ENCODE data around the gene WFDC12.

WFDC12 gene

GRCh38 chr20:45153752-45154151, 29.5 kb upstream of the WFDC12 start:
- H3K79me1 ChIP-seq (replicated peaks; ENCODE audit: low read length, poor library complexity, severe bottlenecking) = no peaks in the 10 kb centered on the region
- H3K4me2 ChIP-seq (ENCODE audit: low read length, poor library complexity, severe bottlenecking) = no peak overlapping the region
- H2BK120ac ChIP-seq (ENCODE audit: low read depth, low read length) = no peak overlapping the region
- 70% methylated on average over 1 of the region's 1 CpG for WGBS
- no peak overlapping the region for H4K91ac ChIP-seq (ENCODE audit: low read length)
- no peak overlapping the region for H4K8ac ChIP-seq (ENCODE audit: low read length)
- H2AK5ac ChIP-seq (ENCODE audit: low read length, severe bottlenecking) = no peak overlapping the region
- peaks cover 33 to 36% of the 10 kb centered on the region in 2 experiments for H3K27me3 ChIP-seq (ENCODE audit: control insufficient read depth in 1 of 2, insufficient read depth in 1 of 2, low read length in 2 of 2)
- no peaks in the 10 kb centered on the region for H3K4me1 ChIP-seq (ENCODE audit: control insufficient read depth, insufficient read depth, low read depth, low read length)
- no peak overlapping the region for H3K23ac ChIP-seq (ENCODE audit: low read length in 2 of 2)
- H3K4me3 ChIP-seq (ENCODE audit: insufficient read depth in 1 of 2, low read depth in 1 of 2, low read length in 2 of 2) = no peak overlapping the region
- no peak overlapping the region for H2BK15ac ChIP-seq (ENCODE audit: low read depth, poor library complexity, severe bottlenecking)
- no peak overlapping the region for H2AFZ ChIP-seq (ENCODE audit: low read depth, low read length)
- H2BK5ac ChIP-seq (ENCODE audit: low read depth, low read length, poor library complexity, severe bottlenecking) = no peak overlapping the region
- H3K18ac ChIP-seq (ENCODE audit: low read depth in 1 of 2, low read length in 2 of 2) = no peak overlapping the region
- no peak overlapping the region for H3K14ac ChIP-seq (ENCODE audit: low read length in 2 of 2)
- no peak overlapping the region for H3K27ac ChIP-seq (ENCODE audit: low read length, poor library complexity, severe bottlenecking)
- H3K9me3 ChIP-seq (ENCODE audit: control insufficient read depth, low read length) = no peaks in the 10 kb centered on the region
- DNase-seq = no peak
- H3K4ac ChIP-seq (ENCODE audit: low read depth in 1 of 2, low read length in 2 of 2) = no peak overlapping the region
- H3K9ac ChIP-seq (ENCODE audit: low read length) = no peak overlapping the region
- no peaks in the 10 kb centered on the region for H3K36me3 ChIP-seq (ENCODE audit: control insufficient read depth in 1 of 2, insufficient read depth in 2 of 2, low read depth in 1 of 2, low read length in 2 of 2)
- H2BK12ac ChIP-seq (ENCODE audit: low read length in 2 of 2) = no peak overlapping the region

GRCh38 chr20:45153147-45153546, 28.9 kb upstream of the WFDC12 start:
- Histone ChIP-seq H3K36me3 (ENCODE audit: control insufficient read depth in 1 of 2, insufficient read depth in 2 of 2, low read depth in 1 of 2, low read length in 2 of 2) (no peaks in the 10 kb centered on the region), H2BK5ac (ENCODE audit: low read depth, low read length, poor library complexity, severe bottlenecking) (no peak overlapping the region), H3K9ac (ENCODE audit: low read length) (no peak overlapping the region), H2AK5ac (ENCODE audit: low read length, severe bottlenecking) (no peak overlapping the region), H3K27ac (ENCODE audit: low read length, poor library complexity, severe bottlenecking) (no peak overlapping the region), H4K8ac (ENCODE audit: low read length) (no peak overlapping the region), H3K9me3 (ENCODE audit: control insufficient read depth, low read length) (no peaks in the 10 kb centered on the region), H3K4me3 (ENCODE audit: insufficient read depth in 1 of 2, low read depth in 1 of 2, low read length in 2 of 2) (no peak overlapping the region), H3K4me2 (ENCODE audit: low read length, poor library complexity, severe bottlenecking) (no peak overlapping the region), H3K23ac (ENCODE audit: low read length in 2 of 2) (no peak overlapping the region), H3K4me1 (ENCODE audit: control insufficient read depth, insufficient read depth, low read depth, low read length) (no peaks in the 10 kb centered on the region), H2AFZ (ENCODE audit: low read depth, low read length) (no peak overlapping the region), H4K91ac (ENCODE audit: low read length) (no peak overlapping the region), H3K14ac (ENCODE audit: low read length in 2 of 2) (no peak overlapping the region), H2BK120ac (ENCODE audit: low read depth, low read length) (no peak overlapping the region), H3K79me1 (replicated peaks; ENCODE audit: low read length, poor library complexity, severe bottlenecking) (no peaks in the 10 kb centered on the region), H2BK12ac (ENCODE audit: low read length in 2 of 2) (no peak overlapping the region), H3K18ac (ENCODE audit: low read depth in 1 of 2, low read length in 2 of 2) (no peak overlapping the region), H3K27me3 (ENCODE audit: control insufficient read depth in 1 of 2, insufficient read depth in 1 of 2, low read length in 2 of 2) (peaks cover 39% of the 10 kb centered on the region in 2 experiments), H2BK15ac (ENCODE audit: low read depth, poor library complexity, severe bottlenecking) (no peak overlapping the region), H3K4ac (ENCODE audit: low read depth in 1 of 2, low read length in 2 of 2) (no peak overlapping the region)
- WGBS = 87% methylated on average over 3 of the region's 3 CpGs
- no peak for DNase-seq

- Histone ChIP-seq H3K23ac (ENCODE audit: low read length in 2 of 2) (no peak overlapping the region), H3K36me3 (ENCODE audit: control insufficient read depth in 1 of 2, insufficient read depth in 2 of 2, low read depth in 1 of 2, low read length in 2 of 2) (no peaks in the 10 kb centered on the region), H4K8ac (ENCODE audit: low read length) (no peak overlapping the region), H3K27me3 (ENCODE audit: control insufficient read depth in 1 of 2, insufficient read depth in 1 of 2, low read length in 2 of 2) (peaks cover 32 to 47% of the 10 kb centered on the region in 2 experiments), H3K27ac (ENCODE audit: low read length, poor library complexity, severe bottlenecking) (no peak overlapping the region), H3K4me3 (ENCODE audit: insufficient read depth in 1 of 2, low read depth in 1 of 2, low read length in 2 of 2) (no peak overlapping the region), H3K79me1 (replicated peaks; ENCODE audit: low read length, poor library complexity, severe bottlenecking) (no peaks in the 10 kb centered on the region), H3K9me3 (ENCODE audit: control insufficient read depth, low read length) (no peaks in the 10 kb centered on the region), H2AK5ac (ENCODE audit: low read length, severe bottlenecking) (no peak overlapping the region), H3K4me2 (ENCODE audit: low read length, poor library complexity, severe bottlenecking) (no peak overlapping the region), H2BK12ac (ENCODE audit: low read length in 2 of 2) (no peak overlapping the region), H3K4me1 (ENCODE audit: control insufficient read depth, insufficient read depth, low read depth, low read length) (no peaks in the 10 kb centered on the region), H2BK5ac (ENCODE audit: low read depth, low read length, poor library complexity, severe bottlenecking) (no peak overlapping the region), H3K14ac (ENCODE audit: low read length in 2 of 2) (no peak overlapping the region), H2AFZ (ENCODE audit: low read depth, low read length) (no peak overlapping the region), H2BK15ac (ENCODE audit: low read depth, poor library complexity, severe bottlenecking) (no peak overlapping the region), H3K4ac (ENCODE audit: low read depth in 1 of 2, low read length in 2 of 2) (no peak overlapping the region), H4K91ac (ENCODE audit: low read length) (no peak overlapping the region), H3K18ac (ENCODE audit: low read depth in 1 of 2, low read length in 2 of 2) (no peak overlapping the region), H3K9ac (ENCODE audit: low read length) (no peak overlapping the region), H2BK120ac (ENCODE audit: low read depth, low read length) (no peak overlapping the region)
- 61% methylated on average over 2 of the region's 2 CpGs for WGBS
- no peak for DNase-seq
Observed at GRCh38 chr20:45152405-45152804, 28.1 kb upstream of the WFDC12 start.

GRCh38 chr20:45149062-45149461, 24.8 kb upstream of the WFDC12 start:
- H3K79me1 ChIP-seq (replicated peaks; ENCODE audit: low read length, poor library complexity, severe bottlenecking) = no peaks in the 10 kb centered on the region
- no peak overlapping the region for H4K91ac ChIP-seq (ENCODE audit: low read length)
- H3K27me3 ChIP-seq (ENCODE audit: control insufficient read depth in 1 of 2, insufficient read depth in 1 of 2, low read length in 2 of 2) = peaks cover 43 to 78% of the 10 kb centered on the region in 2 experiments
- no peak overlapping the region for H3K4ac ChIP-seq (ENCODE audit: low read depth in 1 of 2, low read length in 2 of 2)
- H4K8ac ChIP-seq (ENCODE audit: low read length) = no peak overlapping the region
- H2BK12ac ChIP-seq (ENCODE audit: low read length in 2 of 2) = no peak overlapping the region
- no peak overlapping the region for H2AK5ac ChIP-seq (ENCODE audit: low read length, severe bottlenecking)
- H3K18ac ChIP-seq (ENCODE audit: low read depth in 1 of 2, low read length in 2 of 2) = no peak overlapping the region
- H3K4me2 ChIP-seq (ENCODE audit: low read length, poor library complexity, severe bottlenecking) = no peak overlapping the region
- no peak overlapping the region for H3K23ac ChIP-seq (ENCODE audit: low read length in 2 of 2)
- no peaks in the 10 kb centered on the region for H3K36me3 ChIP-seq (ENCODE audit: control insufficient read depth in 1 of 2, insufficient read depth in 2 of 2, low read depth in 1 of 2, low read length in 2 of 2)
- no peak overlapping the region for H3K9ac ChIP-seq (ENCODE audit: low read length)
- H3K4me1 ChIP-seq (ENCODE audit: control insufficient read depth, insufficient read depth, low read depth, low read length) = no peaks in the 10 kb centered on the region
- H3K27ac ChIP-seq (ENCODE audit: low read length, poor library complexity, severe bottlenecking) = no peak overlapping the region
- no peak overlapping the region for H3K4me3 ChIP-seq (ENCODE audit: insufficient read depth in 1 of 2, low read depth in 1 of 2, low read length in 2 of 2)
- H2BK5ac ChIP-seq (ENCODE audit: low read depth, low read length, poor library complexity, severe bottlenecking) = no peak overlapping the region
- no peak overlapping the region for H2AFZ ChIP-seq (ENCODE audit: low read depth, low read length)
- no peaks in the 10 kb centered on the region for H3K9me3 ChIP-seq (ENCODE audit: control insufficient read depth, low read length)
- H3K14ac ChIP-seq (ENCODE audit: low read length in 2 of 2) = no peak overlapping the region
- no peak overlapping the region for H2BK15ac ChIP-seq (ENCODE audit: low read depth, poor library complexity, severe bottlenecking)
- no peak overlapping the region for H2BK120ac ChIP-seq (ENCODE audit: low read depth, low read length)
- no peak for DNase-seq
- 86% methylated on average over 3 of the region's 3 CpGs for WGBS

Measured in mesenchymal stem cell (in vitro differentiated cells and primary cell).